HepG2 (cell line): ENCODE data around the gene HID1. TPM values are rescaled to one million over a fixed set of nuclear protein-coding genes. Genes with fewer than 3 reads are reported as not detected.

ENCODE experiments used
- ATF1 ChIP-seq: IDR thresholded peaks from 2 replicates; pipeline ENCODE4 v1.6.1; 2016; ENCODE audit warnings: mild to moderate bottlenecking, control low read depth
- BORCS8-MEF2B ChIP-seq: sonication (generic); formaldehyde crosslinking; IDR thresholded peaks from 2 replicates; pipeline ENCODE4 v1.8.0; 2022; ENCODE audit warnings: mild to moderate bottlenecking, missing genetic modification reagents
- FOXO1 ChIP-seq: sonication (generic); formaldehyde crosslinking; IDR thresholded peaks from 2 replicates; pipeline ENCODE4 v1.4.0; 2020; ENCODE audit warnings: missing genetic modification reagents
- GLI4 ChIP-seq: sonication (generic); formaldehyde crosslinking; IDR thresholded peaks from 2 replicates; pipeline ENCODE4 v1.5.1; 2020; ENCODE audit warnings: missing genetic modification reagents, mild to moderate bottlenecking, moderate library complexity, borderline replicate concordance
- IKZF4 ChIP-seq: sonication (generic); formaldehyde crosslinking; IDR thresholded peaks from 2 replicates; pipeline ENCODE4 v1.5.1; 2020; ENCODE audit warnings: borderline replicate concordance, mild to moderate bottlenecking, low read depth, missing genetic modification reagents; ENCODE audit errors: not compliant biosample characterization
- MYNN ChIP-seq: sonication (generic); formaldehyde crosslinking; IDR thresholded peaks from 2 replicates; pipeline ENCODE4 v1.4.0; 2020; ENCODE audit warnings: mild to moderate bottlenecking, low read depth, missing genetic modification reagents
- NFYC ChIP-seq: IDR thresholded peaks from 2 replicates; pipeline ENCODE4 v1.6.1; 2016; ENCODE audit warnings: missing genetic modification reagents, missing compliant biosample characterization
- NKX3-1 ChIP-seq: sonication (generic); formaldehyde crosslinking; IDR thresholded peaks from 2 replicates; pipeline ENCODE4 v1.5.0; 2020; ENCODE audit warnings: missing genetic modification reagents
- RFX1 ChIP-seq: fragments of 450-650 bp; IDR thresholded peaks from 2 replicates; pipeline ENCODE4 v1.6.1; 2017
- RNF2 ChIP-seq: fragments of 450-650 bp; conservative IDR thresholded peaks from 2 replicates; pipeline ENCODE4 v1.6.1; 2016; ENCODE audit warnings: low read depth
- SIN3A ChIP-seq: IDR thresholded peaks from 2 replicates; pipeline ENCODE4 v1.6.1; 2011; ENCODE audit warnings: low read depth, mild to moderate bottlenecking, control low read depth, low read length, borderline replicate concordance
- SRY ChIP-seq: sonication (generic); formaldehyde crosslinking; IDR thresholded peaks from 2 replicates; pipeline ENCODE4 v1.8.0; 2022; ENCODE audit warnings: mild to moderate bottlenecking, missing genetic modification reagents
- THAP11 ChIP-seq: IDR thresholded peaks from 2 replicates; pipeline ENCODE4 v1.6.1; 2016; ENCODE audit warnings: missing biosample characterization, missing genetic modification reagents
- TOE1 ChIP-seq: sonication (generic); formaldehyde crosslinking; IDR thresholded peaks from 2 replicates; pipeline ENCODE4 v1.4.0; 2020; ENCODE audit warnings: mild to moderate bottlenecking, missing genetic modification reagents
- YEATS2 ChIP-seq: sonication (generic); formaldehyde crosslinking; IDR thresholded peaks from 2 replicates; pipeline ENCODE4 v1.4.0; 2020; ENCODE audit warnings: missing genetic modification reagents, borderline replicate concordance
- ZNF569 ChIP-seq: sonication (generic); formaldehyde crosslinking; IDR thresholded peaks from 2 replicates; pipeline ENCODE4 v1.5.0; 2020; ENCODE audit warnings: mild to moderate bottlenecking, missing genetic modification reagents, moderate library complexity, borderline replicate concordance
- ZNF589 ChIP-seq: sonication (generic); formaldehyde crosslinking; conservative IDR thresholded peaks from 2 replicates; pipeline ENCODE4 v1.8.0; 2022; ENCODE audit warnings: mild to moderate bottlenecking, moderate library complexity, missing genetic modification reagents
- ZNF678 ChIP-seq: sonication (generic); formaldehyde crosslinking; IDR thresholded peaks from 2 replicates; pipeline ENCODE4 v1.4.0; 2020; ENCODE audit warnings: mild to moderate bottlenecking, missing genetic modification reagents
- polyA plus RNA-seq, 8 experiments: library from polyadenylated mRNA; depleted of rRNA in 3 of 8; stranded (reverse) in 7 of 8; unstranded in 1 of 8; fragments of >200 nt; fragmentation: Illumina TruSeq in 4 of 8; extraction: Trizol in 4 of 8; gene quantifications; 2 replicates each; pipeline versions ENCODE4 v1.2.1 to v1.2.3, GENCODE V29; 2011 to 2016; ENCODE audit warnings: low read depth in 4 of 8, missing spikeins in 1 of 8, mixed read lengths in 1 of 8; ENCODE audit not compliant: insufficient read depth in 1 of 8
- total RNA-seq, 5 experiments: library from RNA; depleted of rRNA; stranded (reverse); fragments of >200 nt; fragmentation: Illumina TruSeq; extraction: Trizol; gene quantifications; 2 replicates each; pipeline ENCODE4 v1.2.3, GENCODE V29; 2016; ENCODE audit warnings: low read depth in 1 of 5
- TF ChIP-seq, protein P1 (sequence below): sonication (generic); formaldehyde crosslinking; IDR thresholded peaks from 2 replicates; pipeline ENCODE4 v1.8.0; 2022; ENCODE audit warnings: low read depth, missing genetic modification reagents
- TF ChIP-seq, protein P2 (sequence below), 2 experiments: sonication (generic) in 1 of 2; formaldehyde crosslinking in 1 of 2; IDR thresholded peaks; 2 replicates each; pipeline versions ENCODE4 v1.5.1 to v1.6.1; 2011 to 2020; ENCODE audit warnings: borderline replicate concordance in 1 of 2, low read depth in 1 of 2, low read length in 1 of 2, mild to moderate bottlenecking in 1 of 2, missing genetic modification reagents in 1 of 2, moderate library complexity in 1 of 2
- TF ChIP-seq, protein P3 (sequence below): sonication (generic); formaldehyde crosslinking; IDR thresholded peaks from 2 replicates; pipeline ENCODE4 v1.5.0; 2020; ENCODE audit warnings: mild to moderate bottlenecking, missing genetic modification reagents, borderline replicate concordance
- TF ChIP-seq, protein P4 (sequence below): sonication (generic); formaldehyde crosslinking; IDR thresholded peaks from 2 replicates; pipeline ENCODE4 v1.8.0; 2022; ENCODE audit warnings: missing genetic modification reagents, mild to moderate bottlenecking, inconsistent platforms, borderline replicate concordance

The HID1 gene
- total and polyA plus RNA-seq, 2 of the 13 experiments (the other 11 are each of a cell fraction or from before 2014, with no cell fraction given), result 2.1 to 10.6 TPM

DNA sequence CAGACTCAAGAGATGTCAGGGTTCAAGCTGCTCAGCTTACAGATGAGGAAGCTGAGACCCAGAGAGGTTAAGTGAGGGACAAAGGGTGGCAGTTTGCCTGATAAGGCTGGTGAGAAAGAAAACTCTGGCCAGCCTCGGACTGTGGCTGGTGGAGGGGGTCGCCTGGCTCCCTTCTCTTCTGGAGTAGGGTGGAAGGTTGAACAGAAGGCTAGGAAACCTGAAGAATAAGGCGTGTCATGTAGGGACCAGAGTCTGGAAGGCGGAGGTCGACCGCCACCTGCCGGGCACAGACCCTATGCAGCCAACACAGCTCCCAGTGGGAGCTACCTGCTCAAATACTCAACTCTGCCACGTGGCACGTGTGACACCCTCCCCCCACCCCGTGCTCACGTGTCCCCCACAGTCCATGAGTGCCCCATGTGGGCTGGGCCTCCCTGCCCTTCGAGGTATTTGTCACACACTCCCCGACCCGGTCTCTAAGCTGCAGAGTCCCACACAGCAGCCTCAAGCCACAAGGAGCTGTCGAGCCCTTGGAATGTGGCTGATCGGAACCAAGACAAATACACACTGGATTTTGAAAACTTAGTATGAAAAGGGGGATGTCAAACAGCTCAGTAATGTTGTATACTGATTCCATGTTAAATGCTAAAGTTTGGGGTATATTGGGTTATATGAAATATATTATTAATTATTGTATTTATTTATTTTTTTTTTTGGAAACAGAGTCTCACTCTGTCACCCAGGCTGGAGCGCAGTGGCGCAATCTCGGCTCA lies 11.8 kb downstream of the HID1 start (continued):
- no peak for TF ChIP-seq GLI4 (CRISPR knock-in tag)
- TF ChIP-seq MYNN (CRISPR knock-in tag), result 0 out of 2 replicates have a peak, but pooled peaks have one; percentile 35
- TF ChIP-seq BORCS8-MEF2B (CRISPR knock-in tag), result peak; percentile 97
- no peak for TF ChIP-seq ZNF569 (CRISPR knock-in tag)
- peak; percentile 68; the same call in 1 of the 2 replicates for TF ChIP-seq YEATS2 (CRISPR knock-in tag)
- TF ChIP-seq FOXO1 (CRISPR knock-in tag), result 0 out of 2 replicates have a peak, but pooled peaks have one; percentile 41
- peak; percentile 24; the same call in 1 of the 2 replicates for TF ChIP-seq SRY (CRISPR knock-in tag)
- TF ChIP-seq, protein P1, sequence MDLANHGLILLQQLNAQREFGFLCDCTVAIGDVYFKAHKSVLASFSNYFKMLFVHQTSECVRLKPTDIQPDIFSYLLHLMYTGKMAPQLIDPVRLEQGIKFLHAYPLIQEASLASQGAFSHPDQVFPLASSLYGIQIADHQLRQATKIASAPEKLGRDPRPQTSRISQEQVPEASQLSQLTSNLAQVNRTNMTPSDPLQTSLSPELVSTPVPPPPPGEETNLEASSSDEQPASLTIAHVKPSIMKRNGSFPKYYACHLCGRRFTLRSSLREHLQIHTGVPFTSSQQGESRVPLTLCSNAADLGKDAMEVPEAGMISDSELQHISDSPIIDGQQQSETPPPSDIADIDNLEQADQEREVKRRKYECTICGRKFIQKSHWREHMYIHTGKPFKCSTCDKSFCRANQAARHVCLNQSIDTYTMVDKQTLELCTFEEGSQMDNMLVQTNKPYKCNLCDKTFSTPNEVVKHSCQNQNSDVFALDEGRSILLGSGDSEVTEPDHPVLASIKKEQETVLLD, result no peak
- no peak for TF ChIP-seq RFX1
- 0 out of 2 replicates have a peak, but pooled peaks have one; percentile 71 for TF ChIP-seq ZNF589 (CRISPR knock-in tag)
- TF ChIP-seq, protein P2, sequence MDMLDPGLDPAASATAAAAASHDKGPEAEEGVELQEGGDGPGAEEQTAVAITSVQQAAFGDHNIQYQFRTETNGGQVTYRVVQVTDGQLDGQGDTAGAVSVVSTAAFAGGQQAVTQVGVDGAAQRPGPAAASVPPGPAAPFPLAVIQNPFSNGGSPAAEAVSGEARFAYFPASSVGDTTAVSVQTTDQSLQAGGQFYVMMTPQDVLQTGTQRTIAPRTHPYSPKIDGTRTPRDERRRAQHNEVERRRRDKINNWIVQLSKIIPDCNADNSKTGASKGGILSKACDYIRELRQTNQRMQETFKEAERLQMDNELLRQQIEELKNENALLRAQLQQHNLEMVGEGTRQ (IDR thresholded peaks at IDR 0.05; ENCODE audit: low read depth, low read length), result peak; percentile 93
- TF ChIP-seq, protein P2 (CRISPR knock-in tag; IDR thresholded peaks at IDR 0.05; ENCODE audit: borderline replicate concordance), result peak; percentile 82; the same call in 1 of the 2 replicates
- peak; percentile 30; the same call in 1 of the 2 replicates for TF ChIP-seq NFYC (CRISPR knock-in tag)
- peak; percentile 72 for TF ChIP-seq IKZF4 (CRISPR knock-in tag)
- 0 out of 2 replicates have a peak, but pooled peaks have one; percentile 36 for TF ChIP-seq NKX3-1 (CRISPR knock-in tag)
- peak; percentile 89 for TF ChIP-seq RNF2
- TF ChIP-seq, protein P3, sequence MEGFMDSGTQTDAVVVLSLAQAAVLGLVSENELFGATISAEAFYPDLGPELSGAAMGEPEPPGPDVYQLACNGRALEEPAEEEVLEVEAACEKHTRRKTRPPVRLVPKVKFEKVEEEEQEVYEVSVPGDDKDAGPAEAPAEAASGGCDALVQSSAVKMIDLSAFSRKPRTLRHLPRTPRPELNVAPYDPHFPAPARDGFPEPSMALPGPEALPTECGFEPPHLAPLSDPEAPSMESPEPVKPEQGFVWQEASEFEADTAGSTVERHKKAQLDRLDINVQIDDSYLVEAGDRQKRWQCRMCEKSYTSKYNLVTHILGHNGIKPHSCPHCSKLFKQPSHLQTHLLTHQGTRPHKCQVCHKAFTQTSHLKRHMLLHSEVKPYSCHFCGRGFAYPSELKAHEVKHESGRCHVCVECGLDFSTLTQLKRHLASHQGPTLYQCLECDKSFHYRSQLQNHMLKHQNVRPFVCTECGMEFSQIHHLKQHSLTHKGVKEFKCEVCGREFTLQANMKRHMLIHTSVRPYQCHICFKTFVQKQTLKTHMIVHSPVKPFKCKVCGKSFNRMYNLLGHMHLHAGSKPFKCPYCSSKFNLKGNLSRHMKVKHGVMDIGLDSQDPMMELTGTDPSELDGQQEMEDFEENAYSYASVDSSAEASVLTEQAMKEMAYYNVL (CRISPR knock-in tag), result peak; percentile 82
- TF ChIP-seq ATF1 (CRISPR knock-in tag), result no peak
- 0 out of 2 replicates have a peak, but pooled peaks have one; percentile 45 for TF ChIP-seq ZNF678 (CRISPR knock-in tag)
- peak; percentile 71 for TF ChIP-seq THAP11 (CRISPR knock-in tag)
- no peak for TF ChIP-seq SIN3A
- TF ChIP-seq, protein P4, sequence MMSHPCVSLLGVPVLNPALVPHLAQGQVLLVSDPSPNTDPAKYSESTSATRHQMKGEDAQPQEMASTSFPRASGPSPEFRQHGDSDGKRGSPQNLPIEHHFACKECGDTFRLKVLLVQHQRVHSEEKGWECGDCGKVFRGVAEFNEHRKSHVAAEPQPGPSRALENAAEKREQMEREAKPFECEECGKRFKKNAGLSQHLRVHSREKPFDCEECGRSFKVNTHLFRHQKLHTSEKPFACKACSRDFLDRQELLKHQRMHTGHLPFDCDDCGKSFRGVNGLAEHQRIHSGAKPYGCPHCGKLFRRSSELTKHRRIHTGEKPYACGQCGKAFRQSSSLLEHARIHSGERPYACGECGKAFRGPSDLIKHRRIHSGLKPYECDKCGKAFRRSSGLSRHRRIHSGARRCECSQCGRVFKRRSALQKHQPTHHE (CRISPR knock-in tag), result no peak; the same call in 1 of the 2 replicates
- TF ChIP-seq TOE1 (CRISPR knock-in tag), result no peak; the same call in 1 of the 2 replicates
